H9 (cell line): ENCODE data around the gene EEF1E1. TPM values are rescaled to one million over a fixed set of nuclear protein-coding genes. Genes with fewer than 3 reads are reported as not detected.

Experiments used
- DNase-seq: peaks from one replicate; pipeline ENCODE4 v3.0.0-alpha.2; 2017
- H2AFZ ChIP-seq: one replicate; pipeline ENCODE4 v1.6.1; 2013; ENCODE audit warnings: mild to moderate bottlenecking, low read length, control low read depth, moderate library complexity
- H2AK5ac ChIP-seq: 2 replicates; pipeline ENCODE4 v1.6.1; 2013; ENCODE audit warnings: low read length, control low read depth, mixed read lengths; ENCODE audit not compliant: insufficient read length
- H2BK120ac ChIP-seq: one replicate; pipeline ENCODE4 v1.6.1; 2013; ENCODE audit warnings: low read depth, mild to moderate bottlenecking, low read length, control low read depth, inconsistent platforms; ENCODE audit not compliant: poor library complexity, severe bottlenecking
- H2BK12ac ChIP-seq: 2 replicates; pipeline ENCODE4 v1.6.1; 2013; ENCODE audit warnings: low read length, control low read depth, mixed read lengths, low read depth; ENCODE audit not compliant: insufficient read length
- H2BK15ac ChIP-seq: 2 replicates; pipeline ENCODE4 v1.6.1; 2013; ENCODE audit warnings: low read depth, low read length, control low read depth
- H2BK20ac ChIP-seq: one replicate; pipeline ENCODE4 v1.6.1; 2013; ENCODE audit warnings: low read depth, mild to moderate bottlenecking, low read length, control low read depth, inconsistent platforms; ENCODE audit not compliant: poor library complexity, severe bottlenecking
- H2BK5ac ChIP-seq: 2 replicates; pipeline ENCODE4 v1.6.1; 2013; ENCODE audit warnings: low read length, control low read depth, mixed read lengths; ENCODE audit not compliant: insufficient read length
- H3K14ac ChIP-seq: 2 replicates; pipeline ENCODE4 v1.6.1; 2013; ENCODE audit warnings: low read length, control low read depth; ENCODE audit not compliant: insufficient read depth
- H3K18ac ChIP-seq: 2 replicates; pipeline ENCODE4 v1.6.1; 2013; ENCODE audit warnings: low read depth, mild to moderate bottlenecking, mixed read lengths, low read length, control low read depth; ENCODE audit not compliant: insufficient read length
- H3K23ac ChIP-seq: 2 replicates; pipeline ENCODE4 v1.6.1; 2013; ENCODE audit warnings: low read length, control low read depth, mixed read lengths, low read depth; ENCODE audit not compliant: insufficient read length
- H3K23me2 ChIP-seq: 2 replicates; pipeline ENCODE4 v1.6.1; 2013; ENCODE audit warnings: low read depth, mild to moderate bottlenecking, mixed read lengths, low read length, control low read depth; ENCODE audit not compliant: insufficient read length, poor library complexity, severe bottlenecking
- H3K27ac ChIP-seq: 2 replicates; pipeline ENCODE4 v1.5.1; 2013; ENCODE audit warnings: low read length, control low read depth, mixed read lengths, low read depth; ENCODE audit not compliant: insufficient read length
- H3K27me3 ChIP-seq: 2 replicates; pipeline ENCODE4 v1.6.1; 2013; ENCODE audit warnings: low read length, control low read depth, inconsistent platforms; ENCODE audit not compliant: insufficient read depth
- H3K4ac ChIP-seq: 2 replicates; pipeline ENCODE4 v1.6.1; 2013; ENCODE audit warnings: low read depth, mild to moderate bottlenecking, control low read depth, inconsistent platforms, low read length, moderate library complexity
- H3K4me1 ChIP-seq: 2 replicates; pipeline ENCODE4 v1.6.1; 2013; ENCODE audit warnings: low read length, control low read depth, inconsistent platforms; ENCODE audit not compliant: insufficient read depth
- H3K4me2 ChIP-seq: 2 replicates; pipeline ENCODE4 v1.6.1; 2013; ENCODE audit warnings: low read length, control low read depth, mixed read lengths; ENCODE audit not compliant: insufficient read length, insufficient read depth
- H3K56ac ChIP-seq: 2 replicates; pipeline ENCODE4 v1.6.1; 2013; ENCODE audit warnings: low read depth, mild to moderate bottlenecking, mixed read lengths, low read length, control low read depth; ENCODE audit not compliant: insufficient read length
- H3K79me1 ChIP-seq: 2 replicates; pipeline ENCODE4 v1.6.1; 2013; ENCODE audit warnings: low read depth, mild to moderate bottlenecking, moderate library complexity, low read length, control low read depth, inconsistent platforms; ENCODE audit not compliant: insufficient read depth, poor library complexity, severe bottlenecking
- H3K79me2 ChIP-seq: 2 replicates; pipeline ENCODE4 v1.6.1; 2013; ENCODE audit warnings: low read length, control low read depth, inconsistent platforms; ENCODE audit not compliant: insufficient read depth
- H3K9ac ChIP-seq: 2 replicates; pipeline ENCODE4 v1.6.1; 2013; ENCODE audit warnings: low read length, control low read depth, mixed read lengths; ENCODE audit not compliant: insufficient read length; ENCODE audit errors: extremely low read depth
- H3K9me3 ChIP-seq: one replicate; pipeline ENCODE4 v1.6.1; 2013; ENCODE audit warnings: low read depth, low read length, inconsistent platforms; ENCODE audit not compliant: control insufficient read depth
- H3T11ph ChIP-seq: one replicate; pipeline ENCODE4 v1.6.1; 2013; ENCODE audit warnings: mild to moderate bottlenecking, low read length, control low read depth, inconsistent platforms
- H4K20me1 ChIP-seq: one replicate; pipeline ENCODE4 v1.6.1; 2013; ENCODE audit not compliant: control insufficient read depth, insufficient read length, insufficient read depth
- H4K5ac ChIP-seq: 2 replicates; pipeline ENCODE4 v1.6.1; 2013; ENCODE audit warnings: low read depth, mild to moderate bottlenecking, mixed read lengths, low read length, control low read depth; ENCODE audit not compliant: insufficient read length
- H4K8ac ChIP-seq: replicated peaks from 2 replicates; pipeline ENCODE4 v1.6.1; 2013; ENCODE audit warnings: low read length, control low read depth, mixed read lengths, low read depth; ENCODE audit not compliant: insufficient read length
- H4K91ac ChIP-seq: 2 replicates; pipeline ENCODE4 v1.6.1; 2013; ENCODE audit warnings: low read depth, mild to moderate bottlenecking, moderate library complexity, mixed read lengths, low read length, control low read depth; ENCODE audit not compliant: insufficient read length
- H3K27ac Mint-ChIP-seq, 3 experiments: 2 replicates in 2 of 3; 3 replicates in 1 of 3; pipeline ENCODE4 v1.8.0; 2020 to 2021; ENCODE audit warnings: mixed read lengths in 3 of 3, mild to moderate bottlenecking in 1 of 3, moderate library complexity in 1 of 3
- H3K27me3 Mint-ChIP-seq: 2 replicates; pipeline ENCODE4 v1.8.0; 2021; ENCODE audit warnings: low read depth, mild to moderate bottlenecking, moderate library complexity, mixed read lengths
- H3K36me3 Mint-ChIP-seq, 3 experiments: 2 replicates in 2 of 3; 3 replicates in 1 of 3; pipeline ENCODE4 v1.8.0; 2020 to 2021; ENCODE audit warnings: low read depth in 3 of 3, mixed read lengths in 3 of 3; ENCODE audit not compliant: insufficient read depth in 1 of 3
- H3K4me1 Mint-ChIP-seq, 2 experiments: 2 replicates each; pipeline ENCODE4 v1.8.0; 2020; ENCODE audit warnings: mixed read lengths in 2 of 2
- H3K4me3 Mint-ChIP-seq, 2 experiments: 2 replicates in 1 of 2; 3 replicates in 1 of 2; pipeline ENCODE4 v1.8.0; 2020 to 2021; ENCODE audit warnings: mild to moderate bottlenecking in 2 of 2, mixed read lengths in 2 of 2, moderate library complexity in 1 of 2
- H3K9me3 Mint-ChIP-seq, 2 experiments: 2 replicates in 1 of 2; 3 replicates in 1 of 2; pipeline ENCODE4 v1.8.0; 2020; ENCODE audit warnings: mild to moderate bottlenecking in 2 of 2, mixed read lengths in 2 of 2, moderate library complexity in 1 of 2
- WGBS: extraction: QIAGEN DNeasy Blood & Tissue Kit; methylation state at CpG from one replicate; pipeline ENCODE4 v1.1.7; 2013; ENCODE audit warnings: missing lambda C conversion rate, low lambda C conversion rate, mixed read lengths; ENCODE audit not compliant: insufficient read length; ENCODE audit errors: extremely low coverage; 5-methylcytosine and 5-hydroxymethylcytosine counted together
- total RNA-seq: library from RNA; stranded (reverse); gene quantifications from 2 replicates; pipeline ENCODE4 v1.2.1, GENCODE V29; 2021
- TF ChIP-seq, protein P1 (sequence below): fragments of 200-600 bp; sonication (generic); conservative IDR thresholded peaks from 3 replicates; pipeline ENCODE4 v1.8.0; 2021; ENCODE audit warnings: antibody characterized with exemption, mild to moderate bottlenecking

EEF1E1 gene
- total RNA-seq, 1 experiment from 2014 or later, result 71.8 TPM

DNA sequence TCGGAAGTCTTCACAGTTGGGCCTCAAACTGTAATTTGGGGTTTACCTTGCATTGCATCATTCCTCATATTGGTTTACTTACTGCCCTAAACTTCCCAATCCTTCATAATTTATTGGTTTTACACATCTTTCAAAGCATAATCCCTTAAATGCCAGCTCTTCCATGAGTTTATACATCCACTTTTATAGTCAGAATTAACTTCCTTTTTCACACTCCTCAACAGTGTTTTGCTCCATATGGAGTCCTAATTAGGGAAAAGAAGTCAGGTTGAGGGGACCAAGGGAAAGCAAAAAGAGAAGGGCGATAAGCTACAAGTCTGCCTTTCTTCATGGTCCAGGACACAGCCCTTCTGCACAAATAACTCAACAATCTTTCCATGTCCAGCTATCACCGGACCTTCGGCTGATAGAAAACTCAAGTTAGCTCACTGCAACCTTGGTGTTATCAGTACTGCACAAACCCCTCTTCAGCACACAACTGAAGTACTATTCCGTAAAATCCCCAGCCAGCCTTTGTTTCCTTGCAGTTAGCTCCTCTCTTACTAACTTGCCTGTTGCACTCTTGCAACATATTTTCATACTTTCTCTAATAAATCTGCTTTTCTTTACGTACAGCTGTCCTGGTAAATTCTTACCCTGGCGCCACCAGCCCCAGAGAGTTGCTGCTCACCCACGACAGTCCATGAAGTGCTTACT lies 2.0 kb downstream of the EEF1E1 start:
- Histone ChIP-seq H4K20me1 (no peaks in the 10 kb centered on the region), H3K9me3 (no peaks in the 10 kb centered on the region), H4K91ac (no peak overlapping the region), H4K8ac (no peak overlapping the region), H3T11ph (no peak overlapping the region), H3K79me2 (peaks cover 38% of the 10 kb centered on the region), H2BK120ac (no peak overlapping the region), H3K56ac (no peak overlapping the region), H4K5ac (no peak overlapping the region), H2AK5ac (no peak overlapping the region), H3K9ac (no peak overlapping the region), H2BK5ac (no peak overlapping the region), H3K14ac (no peak overlapping the region), H3K4me1 (no peaks in the 10 kb centered on the region; the same call in 1 of the 2 replicates), H2BK20ac (no peak overlapping the region), H3K27ac (no peak overlapping the region), H3K4me2 (peak overlapping the region; percentile 12), H2AFZ (no peak overlapping the region), H3K27me3 (no peaks in the 10 kb centered on the region; the same call in 1 of the 2 replicates), H3K79me1 (peaks cover 12% of the 10 kb centered on the region), H3K23me2 (no peaks in the 10 kb centered on the region), H3K18ac (no peak overlapping the region), H2BK15ac (no peak overlapping the region), H2BK12ac (no peak overlapping the region), H3K4ac (no peak overlapping the region), H3K23ac (no peak overlapping the region)
- no peaks in the 10 kb centered on the region; a peak in 2 of 5 replicates for H3K9me3 Mint-ChIP-seq
- DNase-seq, result no peak
- peaks cover 26 to 33% (median 32%) of the 10 kb centered on the region in 3 experiments for H3K36me3 Mint-ChIP-seq
- peaks cover 17 to 26% of the 10 kb centered on the region in 2 experiments for H3K4me1 Mint-ChIP-seq
- TF ChIP-seq, protein P1, sequence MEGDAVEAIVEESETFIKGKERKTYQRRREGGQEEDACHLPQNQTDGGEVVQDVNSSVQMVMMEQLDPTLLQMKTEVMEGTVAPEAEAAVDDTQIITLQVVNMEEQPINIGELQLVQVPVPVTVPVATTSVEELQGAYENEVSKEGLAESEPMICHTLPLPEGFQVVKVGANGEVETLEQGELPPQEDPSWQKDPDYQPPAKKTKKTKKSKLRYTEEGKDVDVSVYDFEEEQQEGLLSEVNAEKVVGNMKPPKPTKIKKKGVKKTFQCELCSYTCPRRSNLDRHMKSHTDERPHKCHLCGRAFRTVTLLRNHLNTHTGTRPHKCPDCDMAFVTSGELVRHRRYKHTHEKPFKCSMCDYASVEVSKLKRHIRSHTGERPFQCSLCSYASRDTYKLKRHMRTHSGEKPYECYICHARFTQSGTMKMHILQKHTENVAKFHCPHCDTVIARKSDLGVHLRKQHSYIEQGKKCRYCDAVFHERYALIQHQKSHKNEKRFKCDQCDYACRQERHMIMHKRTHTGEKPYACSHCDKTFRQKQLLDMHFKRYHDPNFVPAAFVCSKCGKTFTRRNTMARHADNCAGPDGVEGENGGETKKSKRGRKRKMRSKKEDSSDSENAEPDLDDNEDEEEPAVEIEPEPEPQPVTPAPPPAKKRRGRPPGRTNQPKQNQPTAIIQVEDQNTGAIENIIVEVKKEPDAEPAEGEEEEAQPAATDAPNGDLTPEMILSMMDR, result no peak
- WGBS, result no CpG with 5 or more reads among the region's 8 CpGs
- H3K27ac Mint-ChIP-seq, result peak overlapping the region in 2 of 3 experiments; percentile 36 to 58; a peak in 3 of 7 replicates
- peak overlapping the region; percentile 47 to 67 for H3K4me3 Mint-ChIP-seq
- no peaks in the 10 kb centered on the region for H3K27me3 Mint-ChIP-seq
